ENCODE results near the gene ABI3.

GRCh38 chr17:49213399-49213798, 2.9 kb downstream of the ABI3 start:
- TF ChIP-seq CTCF (IDR thresholded peaks at IDR 0.05) (no peak), POLR2A (IDR thresholded peaks at IDR 0.05) (no peak)
